ENCODE data around the gene GNA12.
"Not testable (repeated sequence)": the region's sequence is repeated elsewhere in the genome, so short reads cannot be mapped to it uniquely, and the experiment has no call there.

DNA sequence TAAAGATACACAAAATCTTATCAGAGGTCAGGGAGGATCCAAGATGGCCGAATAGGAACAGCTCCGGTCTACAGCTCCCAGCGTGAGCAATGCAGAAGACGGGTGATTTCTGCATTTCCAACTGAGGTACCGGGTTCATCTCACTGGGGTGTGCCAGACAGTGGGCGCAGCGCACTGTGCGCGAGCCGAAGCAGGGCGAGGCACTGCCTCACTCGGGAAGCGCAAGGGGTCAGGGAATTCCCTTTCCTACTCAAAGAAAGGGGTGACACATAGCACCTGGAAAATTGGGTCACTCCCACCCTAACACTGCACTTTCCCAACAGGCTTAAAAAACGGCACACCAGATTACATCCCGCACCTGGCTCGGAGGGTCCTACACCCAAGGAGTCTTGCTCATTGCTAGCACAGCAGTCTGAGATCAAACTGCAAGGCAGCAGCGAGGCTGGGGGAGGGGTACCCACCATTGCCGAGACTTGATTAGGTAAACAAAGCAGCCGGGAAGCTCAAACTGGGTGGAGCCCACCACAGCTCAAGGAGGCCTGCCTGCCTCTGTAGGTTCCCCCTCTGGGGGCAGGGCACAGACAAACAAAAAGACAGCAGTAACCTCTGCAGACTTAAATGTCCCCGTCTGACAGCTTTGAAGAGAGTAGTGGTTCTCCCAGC lies 100.5 kb downstream of the GNA12 start:
- TF ChIP-seq, protein P1, sequence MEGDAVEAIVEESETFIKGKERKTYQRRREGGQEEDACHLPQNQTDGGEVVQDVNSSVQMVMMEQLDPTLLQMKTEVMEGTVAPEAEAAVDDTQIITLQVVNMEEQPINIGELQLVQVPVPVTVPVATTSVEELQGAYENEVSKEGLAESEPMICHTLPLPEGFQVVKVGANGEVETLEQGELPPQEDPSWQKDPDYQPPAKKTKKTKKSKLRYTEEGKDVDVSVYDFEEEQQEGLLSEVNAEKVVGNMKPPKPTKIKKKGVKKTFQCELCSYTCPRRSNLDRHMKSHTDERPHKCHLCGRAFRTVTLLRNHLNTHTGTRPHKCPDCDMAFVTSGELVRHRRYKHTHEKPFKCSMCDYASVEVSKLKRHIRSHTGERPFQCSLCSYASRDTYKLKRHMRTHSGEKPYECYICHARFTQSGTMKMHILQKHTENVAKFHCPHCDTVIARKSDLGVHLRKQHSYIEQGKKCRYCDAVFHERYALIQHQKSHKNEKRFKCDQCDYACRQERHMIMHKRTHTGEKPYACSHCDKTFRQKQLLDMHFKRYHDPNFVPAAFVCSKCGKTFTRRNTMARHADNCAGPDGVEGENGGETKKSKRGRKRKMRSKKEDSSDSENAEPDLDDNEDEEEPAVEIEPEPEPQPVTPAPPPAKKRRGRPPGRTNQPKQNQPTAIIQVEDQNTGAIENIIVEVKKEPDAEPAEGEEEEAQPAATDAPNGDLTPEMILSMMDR (conservative IDR thresholded peaks at IDR 0.05; ENCODE audit: low read depth, low read length) = not testable (repeated sequence)
- TF ChIP-seq POLR2A (IDR thresholded peaks at IDR 0.05; ENCODE audit: low read depth, low read length); BHLHE40 (IDR thresholded peaks at IDR 0.05; ENCODE audit: low read depth, low read length); FOS (IDR thresholded peaks at IDR 0.05; ENCODE audit: low read depth, low read length); RCOR1 (IDR thresholded peaks at IDR 0.05; ENCODE audit: insufficient replicate concordance, low read length); SMC3 (IDR thresholded peaks at IDR 0.05; ENCODE audit: low read depth, low read length); NFE2L2 (IDR thresholded peaks at IDR 0.05; ENCODE audit: low read depth, low read length): not testable (repeated sequence)

Data from IMR-90 (cell line).